Measurements from ENCODE around the gene SSPN. TPM values are rescaled to one million over a fixed set of nuclear protein-coding genes. Genes with fewer than 3 reads are reported as not detected.

Gene SSPN
- total and polyA plus RNA-seq, 4 donors = 1.2 to 11.4 (median 6.2) TPM

GRCh38 chr12:26266881-26267280 lies 71.5 kb downstream of the SSPN start:
- H3K4me3 ChIP-seq = no peak overlapping the region
- peaks cover 0 to 8% (median 4%) of the 10 kb centered on the region in 5 donors for H3K4me1 ChIP-seq (ENCODE audit: control insufficient read depth in 5 of 5, insufficient read depth in 5 of 5, low read length in 5 of 5)
- TF ChIP-seq, protein P1, sequence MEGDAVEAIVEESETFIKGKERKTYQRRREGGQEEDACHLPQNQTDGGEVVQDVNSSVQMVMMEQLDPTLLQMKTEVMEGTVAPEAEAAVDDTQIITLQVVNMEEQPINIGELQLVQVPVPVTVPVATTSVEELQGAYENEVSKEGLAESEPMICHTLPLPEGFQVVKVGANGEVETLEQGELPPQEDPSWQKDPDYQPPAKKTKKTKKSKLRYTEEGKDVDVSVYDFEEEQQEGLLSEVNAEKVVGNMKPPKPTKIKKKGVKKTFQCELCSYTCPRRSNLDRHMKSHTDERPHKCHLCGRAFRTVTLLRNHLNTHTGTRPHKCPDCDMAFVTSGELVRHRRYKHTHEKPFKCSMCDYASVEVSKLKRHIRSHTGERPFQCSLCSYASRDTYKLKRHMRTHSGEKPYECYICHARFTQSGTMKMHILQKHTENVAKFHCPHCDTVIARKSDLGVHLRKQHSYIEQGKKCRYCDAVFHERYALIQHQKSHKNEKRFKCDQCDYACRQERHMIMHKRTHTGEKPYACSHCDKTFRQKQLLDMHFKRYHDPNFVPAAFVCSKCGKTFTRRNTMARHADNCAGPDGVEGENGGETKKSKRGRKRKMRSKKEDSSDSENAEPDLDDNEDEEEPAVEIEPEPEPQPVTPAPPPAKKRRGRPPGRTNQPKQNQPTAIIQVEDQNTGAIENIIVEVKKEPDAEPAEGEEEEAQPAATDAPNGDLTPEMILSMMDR (IDR thresholded peaks at IDR 0.05; ENCODE audit: control extremely low read depth, extremely low read depth) = no peak
- no peak overlapping the region for H3K9ac ChIP-seq (ENCODE audit: insufficient read depth in 1 of 2, low read length in 2 of 2)
- ATAC-seq (ENCODE audit: insufficient read depth, low FRiP score) (no peak), DNase-seq (no peak)
- no peaks in the 10 kb centered on the region for H3K36me3 ChIP-seq (ENCODE audit: control insufficient read depth in 4 of 4, insufficient read depth in 4 of 4, low read length in 4 of 4)
- H3K27me3 ChIP-seq (ENCODE audit: control insufficient read depth in 3 of 3, insufficient read depth in 3 of 3, low read length in 2 of 3) = no peaks in the 10 kb centered on the region
- H3K27ac ChIP-seq (ENCODE audit: low read depth in 1 of 2, low read length in 1 of 2) = no peak overlapping the region
- no peaks in the 10 kb centered on the region for H3K9me3 ChIP-seq (ENCODE audit: control insufficient read depth in 4 of 4, insufficient read depth in 3 of 4, low read length in 3 of 4)

- Histone ChIP-seq H3K4me3 (no peak overlapping the region), H3K4me1 (ENCODE audit: control insufficient read depth in 5 of 5, insufficient read depth in 5 of 5, low read length in 5 of 5) (peaks cover 0 to 13% (median 6%) of the 10 kb centered on the region in 5 donors), H3K36me3 (ENCODE audit: control insufficient read depth in 4 of 4, insufficient read depth in 4 of 4, low read length in 4 of 4) (no peaks in the 10 kb centered on the region), H3K9me3 (ENCODE audit: control insufficient read depth in 4 of 4, insufficient read depth in 3 of 4, low read length in 3 of 4) (no peaks in the 10 kb centered on the region), H3K9ac (ENCODE audit: insufficient read depth in 1 of 2, low read length in 2 of 2) (no peak overlapping the region), H3K27me3 (ENCODE audit: control insufficient read depth in 3 of 3, insufficient read depth in 3 of 3, low read length in 2 of 3) (no peaks in the 10 kb centered on the region), H3K27ac (ENCODE audit: low read depth in 1 of 2, low read length in 1 of 2) (no peak overlapping the region)
- no peak for DNase-seq
- WGBS, 2 donors = 62 to 78% methylated on average over 2 of the region's 2 CpGs
- no peak for ATAC-seq (ENCODE audit: insufficient read depth, low FRiP score)
- TF ChIP-seq, protein P1 (IDR thresholded peaks at IDR 0.05; ENCODE audit: control extremely low read depth, extremely low read depth) = no peak
These were observed 73.6 kb downstream of the SSPN start for GRCh38 chr12:26268841-26269561.

- H3K4me1 ChIP-seq (ENCODE audit: control insufficient read depth in 5 of 5, insufficient read depth in 5 of 5, low read length in 5 of 5) = peaks cover 0 to 17% (median 12%) of the 10 kb centered on the region in 5 donors
- no peaks in the 10 kb centered on the region for H3K9me3 ChIP-seq (ENCODE audit: control insufficient read depth in 4 of 4, insufficient read depth in 3 of 4, low read length in 3 of 4)
- no peak overlapping the region for H3K9ac ChIP-seq (ENCODE audit: insufficient read depth in 1 of 2, low read length in 2 of 2)
- peak overlapping the region in 1 of 2 donors; percentile 28 for H3K27ac ChIP-seq (ENCODE audit: low read depth in 1 of 2, low read length in 1 of 2)
- ATAC-seq (ENCODE audit: insufficient read depth, low FRiP score) (no peak), DNase-seq (no peak)
- no peaks in the 10 kb centered on the region for H3K36me3 ChIP-seq (ENCODE audit: control insufficient read depth in 4 of 4, insufficient read depth in 4 of 4, low read length in 4 of 4)
- no peak overlapping the region for H3K4me3 ChIP-seq
- WGBS, 2 donors = 88 to 93% methylated on average over 8 of the region's 8 CpGs
- no peaks in the 10 kb centered on the region for H3K27me3 ChIP-seq (ENCODE audit: control insufficient read depth in 3 of 3, insufficient read depth in 3 of 3, low read length in 2 of 3)
- TF ChIP-seq, protein P1 (IDR thresholded peaks at IDR 0.05; ENCODE audit: control extremely low read depth, extremely low read depth) = no peak
These were observed 74.3 kb downstream of the SSPN start for GRCh38 chr12:26269562-26270284.

Measured in lung (tissue), 12 donors.